Stimulated activated CD8-positive, alpha-beta memory T cell treated with anti-CD3 and anti-CD28 coated beads, Interleukin-2, amount 100 ng/mL, for 1 hour (primary cell): ENCODE data around the gene MALSU1.
"Not testable (repeated sequence)": the region's sequence is repeated elsewhere in the genome, so short reads cannot be mapped to it uniquely, and the experiment has no call there.

Experiments used
- DNase-seq, 2 donors: peaks; one replicate each; pipeline ENCODE4 v3.0.0-alpha.2; 2020; ENCODE audit warnings: low read depth in 2 of 2

Gene MALSU1

DNA sequence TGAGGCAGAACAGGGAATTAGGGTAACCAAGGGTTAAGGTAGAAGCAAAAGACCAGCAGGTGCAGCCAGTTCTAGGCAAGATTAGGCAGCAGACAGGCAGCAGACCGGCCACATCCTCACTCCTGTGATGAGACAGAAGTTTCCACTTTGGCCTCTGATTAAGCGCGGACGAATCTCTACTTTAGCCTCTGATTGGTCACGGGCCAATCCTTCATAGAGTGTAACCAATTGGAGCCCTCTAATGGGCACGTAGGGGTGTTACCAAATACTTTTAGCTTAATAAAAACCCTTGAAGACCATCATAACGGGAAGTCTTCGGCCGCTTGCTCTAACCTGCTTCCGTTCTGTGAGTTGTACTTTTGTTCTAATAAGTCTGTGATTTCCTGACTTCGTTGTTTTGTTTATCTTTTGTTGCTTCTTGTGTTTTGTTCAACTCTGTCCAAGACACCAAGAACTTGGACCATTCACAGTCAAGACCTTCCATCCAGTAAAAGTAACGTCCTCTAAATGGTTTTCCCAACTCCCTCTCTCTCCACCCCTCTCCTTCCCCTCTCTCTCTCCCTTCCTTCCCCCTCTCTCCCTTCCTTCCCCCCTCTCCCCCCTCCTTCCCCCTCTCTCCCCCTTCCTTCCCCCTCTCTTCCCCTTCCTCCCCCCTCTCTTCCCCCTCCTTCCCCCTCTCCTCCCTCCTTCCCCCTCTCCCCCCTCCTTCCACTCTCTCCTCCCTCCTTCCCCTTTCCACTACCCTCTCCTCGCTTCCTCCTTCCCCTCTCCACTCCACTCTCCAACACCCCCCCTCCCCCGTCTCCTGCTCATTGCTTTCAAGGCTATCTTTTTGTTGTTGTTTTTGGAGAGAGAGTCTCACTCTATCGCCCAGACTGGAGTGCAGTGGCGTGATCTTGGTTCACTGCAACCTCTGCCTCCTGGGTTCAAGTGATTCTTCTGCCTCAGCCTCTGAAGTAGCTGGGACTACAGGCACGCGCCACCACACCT lies 13.2 kb upstream of the MALSU1 start:
- no peak for DNase-seq

GRCh38 chr7:23287612-23288011 lies 11.5 kb upstream of the MALSU1 start:
- no peak for DNase-seq

DNA sequence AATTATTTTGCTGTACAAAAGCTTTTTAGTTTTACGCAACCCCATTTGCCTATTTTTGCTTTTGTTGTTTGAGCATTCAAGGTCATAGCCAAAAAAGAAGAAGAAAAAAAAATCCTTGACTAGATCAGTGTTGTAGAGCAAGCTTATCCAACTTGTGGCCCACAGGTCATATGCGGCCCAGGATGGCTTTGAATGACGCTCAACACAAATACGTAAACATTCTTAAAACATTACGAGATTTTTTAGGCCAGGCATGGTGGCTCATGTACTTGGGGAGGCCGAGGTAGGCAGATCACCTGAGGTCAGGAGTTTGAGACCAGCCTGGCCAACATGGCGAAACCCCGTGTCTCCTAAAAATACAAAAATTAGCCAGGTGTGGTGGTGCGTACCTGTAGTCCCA lies 8.1 kb upstream of the MALSU1 start:
- DNase-seq = no peak

GRCh38 chr7:23291957-23292560 lies 7.1 kb upstream of the MALSU1 start:
- DNase-seq = no peak

DNA sequence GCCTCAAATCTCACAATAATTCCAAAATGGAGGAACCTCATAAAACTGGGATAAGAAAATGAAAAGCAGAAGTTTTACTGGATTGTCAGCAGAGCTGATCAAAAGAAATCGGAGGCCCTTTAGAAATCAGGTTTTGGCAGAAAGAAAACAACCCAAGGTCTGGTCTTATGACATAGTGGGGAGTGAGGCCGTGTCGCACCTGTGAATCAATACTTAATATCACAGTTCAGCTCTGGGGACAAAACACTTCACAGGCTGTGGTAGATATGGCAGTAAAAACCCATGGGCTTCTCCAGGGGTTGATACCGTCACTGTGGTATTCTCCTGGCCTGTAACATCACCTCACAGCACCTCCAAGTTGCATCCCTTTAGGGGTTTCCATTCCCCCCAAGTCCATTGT lies 6.5 kb upstream of the MALSU1 start:
- DNase-seq = no peak

- no peak for DNase-seq
Measured at GRCh38 chr7:23293500-23294073, 5.6 kb upstream of the MALSU1 start.

- DNase-seq = no peak
Measured at GRCh38 chr7:23294549-23295400, 4.4 kb upstream of the MALSU1 start.

GRCh38 chr7:23295401-23295697 lies 3.8 kb upstream of the MALSU1 start:
- no peak for DNase-seq

DNA sequence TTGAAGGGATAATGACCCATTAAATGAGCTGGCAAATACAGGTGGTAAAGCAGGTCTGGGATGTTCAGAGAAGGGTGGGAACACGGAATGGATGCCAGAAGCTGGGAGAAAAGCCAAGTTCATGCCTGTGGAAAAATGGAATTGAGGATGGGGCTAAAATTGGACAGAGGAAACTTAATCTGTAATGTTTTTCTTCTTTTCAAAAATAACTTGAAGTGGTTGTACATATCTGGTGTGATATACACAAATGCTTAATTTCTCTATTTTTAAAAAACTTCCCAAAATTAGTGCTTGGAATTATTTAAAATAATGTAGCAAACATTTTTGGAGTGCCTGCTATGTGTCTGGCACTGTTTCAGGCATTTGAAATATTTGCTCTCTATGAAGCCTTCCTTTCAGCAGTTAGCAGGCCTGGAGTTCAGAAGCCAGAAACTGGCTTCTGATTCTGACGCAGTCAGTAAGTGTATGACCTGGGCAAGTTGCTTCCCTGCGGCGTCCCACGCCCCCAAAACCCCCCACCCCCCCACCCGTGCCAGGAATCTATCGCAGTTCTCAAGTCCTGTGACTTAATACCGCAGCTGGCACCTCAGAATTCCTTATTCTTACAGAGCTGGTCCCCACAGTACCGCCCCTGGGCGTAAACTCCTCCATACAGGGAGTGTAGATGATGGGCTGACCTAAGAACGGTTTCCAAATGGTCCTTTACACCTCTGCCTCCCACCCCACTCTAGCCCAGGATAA lies 828 bp upstream of the MALSU1 start:
- DNase-seq = no peak

DNA sequence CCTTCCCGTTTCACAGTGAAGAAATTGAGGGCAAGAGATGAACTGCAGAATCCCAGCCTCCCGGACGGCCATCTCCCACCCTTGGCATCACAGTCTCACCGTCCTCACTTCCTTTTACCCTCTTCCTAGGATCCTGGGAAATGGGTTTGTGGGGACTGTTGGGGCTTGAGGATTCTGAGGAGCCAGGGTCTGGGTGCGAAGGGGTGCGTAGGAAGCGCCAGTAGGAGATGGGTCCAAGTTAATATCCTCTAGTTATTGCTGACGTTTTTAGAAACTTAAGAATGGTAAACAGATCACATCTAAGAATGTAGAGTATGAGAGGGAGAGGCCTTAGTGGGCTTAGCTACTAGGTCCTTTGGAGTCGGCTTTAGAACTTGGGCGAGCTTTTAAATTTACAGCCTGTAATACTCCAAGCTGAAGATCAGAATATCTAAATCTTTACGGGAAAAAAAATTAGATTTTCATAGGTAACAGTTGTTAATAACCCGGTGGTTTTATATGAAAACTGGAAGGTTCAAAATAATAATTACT lies 696 bp downstream of the MALSU1 start:
- DNase-seq = no peak

GRCh38 chr7:23306936-23307521 lies 7.9 kb downstream of the MALSU1 start:
- no peak for DNase-seq

- DNase-seq = no peak
Measured at GRCh38 chr7:23308754-23309153, 9.6 kb downstream of the MALSU1 start.

GRCh38 chr7:23312141-23312540 lies 13.0 kb downstream of the MALSU1 start:
- DNase-seq = not testable (repeated sequence)

DNA sequence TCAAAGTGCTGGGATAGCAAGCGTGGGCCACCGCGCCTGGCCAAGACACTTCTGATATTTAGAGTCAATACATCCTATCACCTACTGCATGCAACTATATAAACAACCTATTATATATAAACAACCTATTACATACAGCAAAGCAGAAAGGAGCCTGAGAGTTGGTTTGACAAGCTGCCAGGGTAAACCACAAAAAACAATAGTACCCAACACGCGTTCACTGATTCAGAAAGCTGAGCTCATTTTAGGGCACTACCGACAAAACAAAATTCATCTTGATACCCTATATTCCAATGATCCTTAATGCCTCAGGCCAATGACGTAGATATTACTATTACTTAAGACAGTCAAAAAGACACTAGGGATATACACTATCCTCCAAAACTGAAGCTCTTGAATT lies 16.2 kb downstream of the MALSU1 start:
- DNase-seq = no peak

DNA sequence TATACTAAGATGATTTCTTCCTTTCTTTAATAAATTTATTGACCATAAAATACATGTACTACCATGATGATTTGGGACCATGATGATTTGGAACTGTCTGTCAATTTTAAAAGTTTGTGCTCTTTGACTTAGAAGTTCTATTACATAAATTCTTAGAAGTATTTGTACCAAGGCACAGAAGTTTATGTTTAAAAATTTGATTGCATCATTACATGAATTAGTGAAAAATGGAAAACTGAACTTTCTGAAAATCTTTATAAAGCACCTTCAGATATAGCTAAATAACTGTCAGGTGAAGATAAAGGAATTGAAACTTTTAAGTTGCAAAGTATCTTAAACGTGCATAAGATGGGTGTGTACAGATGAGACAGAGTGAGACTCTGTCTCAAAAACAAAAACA lies 32.0 kb downstream of the MALSU1 start:
- DNase-seq = no peak

GRCh38 chr7:23332193-23332592 lies 33.1 kb downstream of the MALSU1 start:
- DNase-seq = no peak

- no peak for DNase-seq
Measured at GRCh38 chr7:23332910-23333612, 33.9 kb downstream of the MALSU1 start.

DNA sequence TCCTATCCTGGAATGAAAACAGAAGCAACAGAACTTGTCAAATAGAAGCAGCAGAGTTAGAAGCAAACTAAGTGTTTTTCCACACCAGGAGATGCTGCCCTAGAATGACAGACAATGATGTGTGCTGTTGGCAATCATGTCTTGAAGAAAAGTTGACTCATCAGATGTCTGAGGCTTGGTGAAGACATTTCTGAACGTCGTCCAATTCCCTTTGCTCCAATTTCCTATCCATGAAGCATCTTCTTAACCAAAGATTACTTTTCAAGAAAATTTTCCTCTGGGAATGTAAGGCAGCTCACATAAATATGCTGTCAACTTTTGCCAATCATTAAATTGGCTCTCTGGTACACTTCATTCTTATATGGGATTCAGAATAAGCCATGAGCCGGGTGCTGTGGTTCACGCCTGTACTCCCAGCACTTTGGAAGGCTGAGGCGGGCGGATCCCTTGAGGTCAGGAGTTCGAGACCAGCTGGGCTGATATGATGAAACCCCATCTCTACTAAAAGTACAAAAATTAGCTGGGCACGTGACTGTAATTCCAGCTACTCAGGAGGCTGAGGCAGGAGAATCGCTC lies 34.6 kb downstream of the MALSU1 start:
- no peak for DNase-seq

DNA sequence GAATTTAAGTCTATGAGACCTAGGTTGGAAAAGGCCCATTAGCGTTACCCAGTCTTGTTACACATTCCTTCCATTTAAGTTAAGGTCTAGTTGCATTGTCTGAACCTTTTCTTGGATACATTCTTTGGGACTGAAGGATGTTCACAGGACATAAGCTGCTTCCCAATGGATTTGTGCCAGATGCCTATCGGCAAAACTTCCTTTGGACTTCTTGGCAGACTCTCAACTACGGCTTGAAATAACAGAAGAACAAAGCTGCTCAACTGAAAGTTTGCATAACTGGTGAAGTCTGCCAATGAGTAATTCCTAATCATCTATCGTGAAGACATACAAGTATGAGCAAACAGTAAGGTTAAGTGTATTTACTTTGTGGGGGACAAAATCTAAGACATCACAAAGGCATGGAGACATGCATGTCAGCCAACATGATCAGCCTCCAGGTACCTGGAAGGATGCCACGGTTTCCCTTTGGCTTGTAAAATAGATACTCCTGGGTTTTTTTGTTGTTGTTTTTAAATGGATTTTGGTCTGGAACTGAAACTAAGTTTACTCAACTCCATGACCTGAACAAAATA lies 35.4 kb downstream of the MALSU1 start:
- DNase-seq = no peak
